KG1 (cell line): ENCODE measurements around the gene HDAC4.

Experiments used
- DNase-seq: peaks from one replicate; lab custom pipeline; 2025; lab: John Stamatoyannopoulos, UW

Gene HDAC4

DNA sequence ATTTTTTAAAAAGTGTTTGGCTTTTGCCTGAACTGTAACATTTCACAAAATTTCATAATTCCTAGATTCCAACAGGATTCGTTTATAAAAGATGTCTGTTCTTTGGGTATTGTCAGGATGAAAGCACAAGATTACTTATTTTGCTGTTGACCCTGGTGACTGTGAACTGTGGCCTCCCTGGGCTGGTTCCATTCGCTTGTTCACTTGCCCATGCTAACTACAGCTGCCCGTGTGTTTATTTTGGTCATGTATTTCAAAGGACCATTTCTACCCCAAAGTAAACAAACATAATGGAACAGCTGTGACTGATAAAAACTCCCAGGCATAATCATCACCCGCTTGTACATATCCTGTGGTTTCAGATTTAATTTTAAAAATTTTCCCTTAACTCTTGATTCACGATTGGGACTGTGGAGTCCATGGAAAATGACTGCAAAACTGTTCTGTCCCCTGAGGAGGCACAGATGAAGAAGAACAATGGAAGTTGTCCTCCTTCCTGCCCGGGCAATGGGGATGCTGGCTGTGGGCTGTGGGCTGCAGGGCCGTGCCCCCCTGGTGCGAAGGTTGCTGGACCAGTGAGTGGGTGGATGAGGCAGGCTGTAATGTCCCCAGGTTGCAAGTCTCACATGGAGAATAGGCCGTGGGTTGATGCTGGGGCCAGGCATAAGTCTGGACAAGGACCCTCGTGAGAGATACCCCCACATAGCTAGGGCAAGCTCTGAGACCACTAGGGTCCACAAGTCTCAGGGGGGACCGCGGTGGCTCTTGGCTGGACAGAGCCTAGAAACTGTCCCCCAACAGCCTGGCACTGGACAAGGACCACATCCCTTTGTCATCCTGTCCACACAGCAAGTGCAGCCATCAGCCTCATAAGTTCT, 28.9 kb upstream of the HDAC4 start:
- no peak for DNase-seq

DNA sequence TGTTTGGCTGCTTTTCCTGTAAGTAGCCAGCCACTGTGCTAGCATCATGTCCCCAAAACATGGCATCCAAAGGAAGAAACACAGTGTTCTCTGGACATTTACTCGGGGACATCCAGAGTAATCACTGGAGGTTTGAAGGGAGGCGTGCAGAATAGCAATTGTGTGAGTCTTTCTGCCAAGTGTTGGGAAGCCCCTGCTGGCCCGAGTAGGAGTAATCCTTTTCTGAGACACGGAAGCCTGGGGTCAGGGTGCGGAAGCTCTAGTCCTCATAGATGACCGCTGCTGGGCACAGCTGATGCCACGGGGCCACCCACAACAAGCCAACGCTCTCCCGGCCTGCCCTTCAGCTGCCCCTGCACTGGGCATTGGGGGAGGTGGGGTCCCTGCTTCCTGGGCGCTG, 24.8 kb upstream of the HDAC4 start:
- no peak for DNase-seq

DNA sequence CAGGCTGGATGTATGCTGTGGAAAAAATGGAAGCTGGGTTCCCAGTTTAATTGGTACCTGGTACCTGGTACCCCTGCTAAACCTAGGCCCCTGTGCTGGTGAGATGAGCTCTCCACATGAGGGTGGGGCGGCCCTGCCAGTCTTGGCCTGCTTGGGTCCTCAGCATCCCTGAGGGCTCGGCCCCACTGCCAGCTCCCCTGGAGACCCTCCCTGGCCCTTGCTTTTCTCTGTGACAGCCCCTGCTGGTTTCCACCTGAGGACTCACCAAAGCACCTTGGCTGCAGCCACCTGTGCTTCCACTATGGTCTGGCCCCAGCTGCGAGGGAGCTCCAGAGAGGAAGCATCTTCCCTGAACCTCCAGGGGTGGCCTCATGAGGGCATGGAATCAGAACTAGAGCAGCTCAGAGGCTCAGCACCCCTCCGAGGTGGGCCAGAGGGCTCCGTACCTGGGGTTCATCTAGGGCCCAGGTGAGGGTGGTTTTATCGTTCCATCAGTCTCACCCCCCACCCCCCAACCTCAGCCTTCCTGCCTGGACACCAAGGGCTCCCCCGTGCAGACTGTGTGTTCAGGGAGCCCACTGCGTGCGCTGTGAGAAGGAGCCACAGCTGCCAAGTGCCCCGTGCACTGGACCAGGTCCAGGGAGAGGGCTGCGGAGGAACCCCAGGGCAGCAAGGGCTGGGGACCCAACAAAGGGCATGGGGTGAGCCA, 23.7 kb upstream of the HDAC4 start:
- DNase-seq: no peak

DNA sequence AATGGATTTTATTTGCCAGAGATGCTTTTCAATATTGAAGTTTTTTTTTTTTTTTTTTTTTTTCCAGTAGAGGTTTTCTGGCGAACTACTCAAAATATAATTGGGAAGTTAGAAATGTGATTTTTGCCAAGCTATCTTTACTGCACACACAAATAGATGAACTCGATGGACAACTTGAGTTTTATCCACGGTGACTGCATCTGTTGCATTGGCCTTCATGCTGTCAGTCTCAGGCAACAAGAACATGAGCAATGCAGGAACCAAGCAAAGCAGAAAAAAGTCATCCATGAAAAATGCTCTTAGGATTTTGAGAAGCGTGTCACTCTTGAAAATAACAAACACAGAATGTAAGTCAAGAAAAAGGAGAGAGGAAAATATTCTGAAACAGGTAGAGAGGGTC, 22.7 kb upstream of the HDAC4 start:
- no peak for DNase-seq

DNA sequence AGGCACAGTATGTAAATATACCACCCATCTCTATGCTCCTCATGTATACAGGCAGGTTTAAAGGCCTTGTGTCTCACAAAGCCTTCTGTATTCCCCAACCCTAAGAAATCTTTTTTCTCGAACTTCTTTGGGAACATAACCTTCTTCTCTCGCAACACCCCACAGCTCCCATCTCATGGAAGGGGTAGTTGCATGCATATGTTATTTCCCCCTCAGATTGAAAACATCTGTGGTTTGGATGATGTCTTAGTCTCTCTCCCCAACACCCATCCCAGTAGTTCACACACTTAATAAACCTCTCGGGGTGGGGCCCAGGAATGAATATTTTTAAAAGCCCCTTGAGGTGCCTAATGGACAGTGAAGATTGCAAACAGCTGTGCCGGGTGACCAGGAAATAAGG, 21.0 kb upstream of the HDAC4 start:
- no peak for DNase-seq

DNA sequence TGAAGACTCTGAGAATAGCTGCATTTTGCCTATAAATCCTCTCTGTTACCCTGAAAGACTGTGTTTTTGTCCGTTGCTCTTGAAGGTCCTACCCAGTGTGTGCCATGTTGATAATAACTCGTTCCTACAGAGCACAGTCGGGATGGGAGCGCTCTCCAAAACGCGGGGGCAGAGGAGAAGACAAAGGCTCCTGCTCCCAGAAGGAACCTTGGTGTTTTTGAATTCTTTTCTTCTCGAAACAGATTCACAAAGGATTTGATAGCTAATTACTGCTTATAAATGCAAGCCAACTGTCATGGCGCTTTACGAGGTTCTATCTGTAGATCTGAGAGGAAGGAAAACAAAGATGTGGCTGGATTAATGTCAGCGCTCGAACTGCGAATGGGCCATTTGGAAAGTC, 19.3 kb upstream of the HDAC4 start:
- DNase-seq: no peak

DNA sequence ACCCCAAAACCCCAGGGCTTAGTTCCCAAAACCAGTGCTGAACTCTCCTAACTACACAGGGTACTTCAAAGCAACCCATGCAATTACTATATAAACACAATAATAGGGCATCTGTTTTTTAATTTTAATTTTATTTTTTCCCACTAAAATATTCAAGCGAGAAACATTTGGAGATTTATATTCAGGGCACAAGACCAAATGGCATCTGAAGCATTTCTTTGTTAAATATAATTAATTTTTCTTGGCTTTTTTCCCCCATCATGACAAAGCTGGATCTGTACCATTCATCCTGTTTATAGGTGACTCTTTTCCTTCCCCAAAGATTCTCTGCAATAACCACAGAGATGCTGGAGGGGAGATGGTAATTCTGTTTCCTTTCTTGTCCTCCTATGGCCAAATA, 18.1 kb upstream of the HDAC4 start:
- no peak for DNase-seq

DNA sequence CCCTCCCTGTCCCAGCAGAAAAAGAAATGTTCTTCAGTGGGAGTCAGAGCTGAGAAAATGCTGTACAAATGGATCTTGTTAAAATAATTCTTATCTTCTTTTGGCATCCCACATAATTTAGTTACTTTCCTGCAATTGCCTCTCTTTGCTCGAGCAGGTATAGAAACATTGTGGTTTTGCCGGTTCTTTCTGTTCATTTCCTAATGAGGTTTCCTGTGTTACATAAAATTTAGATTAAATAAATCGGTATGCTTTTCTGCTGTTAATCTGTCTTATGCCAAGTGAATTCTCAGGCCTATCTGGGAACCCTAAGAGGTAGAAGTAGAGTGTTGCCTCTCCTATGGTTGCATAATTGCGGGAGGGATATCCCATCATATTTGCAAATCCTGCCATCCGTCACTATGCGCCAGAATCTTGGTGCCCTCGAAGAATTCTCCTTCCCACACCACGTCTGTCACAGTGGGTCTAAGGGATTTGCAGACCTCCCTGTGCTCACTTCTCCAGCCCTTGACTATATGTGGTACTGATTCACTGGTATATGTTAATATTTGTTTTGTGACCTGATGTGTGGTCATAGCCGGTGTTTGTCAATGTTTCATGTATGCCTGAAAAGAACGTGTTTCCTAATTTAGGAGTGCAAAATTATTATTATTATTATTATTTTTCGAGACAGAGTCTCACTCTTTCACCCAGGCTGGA, 12.2 kb upstream of the HDAC4 start:
- no peak for DNase-seq

DNA sequence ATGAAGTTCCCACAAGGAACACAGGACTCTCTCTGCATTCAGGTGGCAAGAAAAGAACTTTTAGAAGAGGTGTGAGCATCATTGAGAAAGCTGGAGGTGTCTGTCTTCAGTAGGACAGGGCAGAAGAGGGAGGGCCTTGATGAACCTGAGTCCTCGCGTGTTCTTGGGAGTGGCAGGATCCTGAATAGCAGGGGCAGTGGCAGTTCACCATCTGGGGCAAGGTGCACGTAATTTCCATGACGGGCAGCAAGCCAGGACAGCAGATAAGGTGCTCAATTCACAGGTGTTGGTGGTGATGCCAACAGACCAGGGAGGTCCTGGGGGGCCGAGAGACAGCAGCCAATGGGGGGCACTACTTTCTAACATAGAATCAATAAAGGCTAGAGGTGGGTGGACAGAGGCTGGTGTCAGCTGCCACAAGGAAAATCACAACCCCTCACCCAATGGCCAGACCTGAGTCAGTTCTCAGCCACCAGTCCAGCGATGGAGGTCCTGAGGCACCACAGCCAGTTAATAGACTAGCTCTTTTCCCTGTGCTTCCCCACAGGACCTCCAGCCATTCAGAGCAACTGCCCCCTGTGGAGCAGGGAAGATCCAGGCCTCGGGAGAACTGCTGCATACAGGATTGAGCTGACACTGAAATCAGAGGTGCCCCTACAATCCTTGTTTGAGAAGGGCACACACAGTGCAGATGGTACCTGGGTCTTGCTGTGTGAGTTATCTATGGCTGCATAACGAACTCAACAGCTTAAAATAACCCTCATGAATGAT, 10.9 kb upstream of the HDAC4 start:
- DNase-seq: no peak

DNA sequence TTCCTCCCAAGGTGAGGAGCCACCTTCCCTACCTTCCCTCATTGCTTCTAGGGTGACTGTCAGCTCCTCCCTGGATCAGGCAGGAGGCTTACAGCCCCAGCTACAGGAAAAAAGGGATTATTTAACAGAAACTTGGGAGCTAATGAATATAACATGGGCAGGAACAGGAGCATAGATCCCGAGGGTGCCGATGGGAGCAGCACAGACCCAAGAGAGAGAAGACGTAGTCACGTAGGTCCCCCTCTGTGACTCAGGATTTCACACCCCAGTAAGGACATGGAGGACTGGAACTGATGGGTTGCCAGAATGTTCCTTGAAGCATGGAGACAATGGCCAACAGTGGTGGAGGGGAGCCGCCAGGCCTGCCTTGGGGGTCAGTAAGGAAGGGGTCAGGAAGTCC, 10.3 kb upstream of the HDAC4 start:
- DNase-seq: no peak

DNA sequence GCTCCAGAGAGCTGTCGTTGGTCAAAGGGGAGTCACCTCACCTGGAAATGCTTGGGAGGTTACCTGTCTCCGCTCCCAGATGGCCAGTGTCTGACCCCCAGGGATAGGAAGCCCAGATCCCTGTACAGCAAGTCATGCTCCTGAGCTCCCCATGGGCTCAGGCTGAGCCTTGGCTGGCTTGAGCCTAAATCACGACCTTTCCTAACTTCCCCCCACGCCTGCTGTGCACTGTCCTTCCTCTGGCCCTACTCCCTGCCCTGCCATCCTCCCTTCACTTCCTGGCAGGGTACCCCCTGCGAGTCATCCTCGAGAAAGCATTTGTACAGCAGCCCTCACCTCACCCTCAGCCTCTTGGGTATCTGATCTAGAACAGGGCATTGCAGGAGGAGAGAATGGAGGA, 9.2 kb upstream of the HDAC4 start:
- DNase-seq: no peak

DNA sequence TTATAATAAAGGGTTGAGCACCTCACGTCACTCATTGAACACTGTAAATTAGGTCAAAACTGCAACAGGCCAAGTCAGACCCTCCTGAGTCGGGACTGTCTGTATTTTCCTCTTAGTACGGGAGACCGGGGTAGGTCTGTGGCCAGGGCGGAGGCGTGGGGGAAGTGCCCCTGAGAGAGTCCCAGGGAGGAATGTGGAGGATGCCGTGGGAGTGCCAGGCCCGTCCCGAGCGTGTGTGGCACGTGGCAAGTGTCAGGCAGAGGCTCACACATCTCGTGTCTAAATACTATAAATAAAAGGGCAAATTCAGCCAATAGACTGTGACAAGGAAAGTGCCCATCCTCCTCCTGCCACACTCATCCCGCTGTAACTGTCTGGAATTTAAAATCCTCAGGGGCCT, 6.3 kb upstream of the HDAC4 start:
- DNase-seq: no peak

DNA sequence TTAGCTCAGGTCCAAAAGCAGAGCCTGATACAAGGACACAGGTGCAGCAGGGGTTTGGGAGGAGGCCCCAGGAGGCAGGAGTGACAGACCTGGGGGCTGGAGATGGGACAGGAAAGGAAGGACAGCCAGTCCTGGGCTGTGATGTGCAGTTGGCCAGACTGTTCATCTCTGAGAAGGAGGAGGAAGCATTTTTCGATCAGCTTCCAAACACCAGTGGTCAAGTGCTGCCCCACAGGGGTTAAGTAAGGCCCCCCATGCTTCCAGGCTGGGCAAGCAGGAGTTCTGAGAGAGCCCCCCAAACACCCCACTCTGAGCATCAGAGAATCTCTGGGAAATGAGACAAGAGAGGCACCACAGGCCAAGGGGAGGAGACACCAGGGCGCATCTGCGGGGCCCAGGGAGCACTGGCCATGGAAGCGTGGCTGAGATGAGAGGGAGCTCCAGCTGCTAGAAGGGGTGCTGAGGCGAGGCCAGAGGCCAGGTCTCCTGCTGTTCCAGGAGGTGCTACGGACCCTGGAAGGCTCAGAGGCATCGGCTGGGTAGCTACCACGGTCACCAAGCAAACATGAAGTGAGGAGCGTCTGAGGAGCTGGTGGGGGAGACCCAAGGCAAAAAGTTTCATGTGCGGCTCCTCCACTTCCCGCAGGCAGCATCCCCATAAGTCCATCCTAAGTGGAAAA, 5.6 kb upstream of the HDAC4 start:
- no peak for DNase-seq

DNA sequence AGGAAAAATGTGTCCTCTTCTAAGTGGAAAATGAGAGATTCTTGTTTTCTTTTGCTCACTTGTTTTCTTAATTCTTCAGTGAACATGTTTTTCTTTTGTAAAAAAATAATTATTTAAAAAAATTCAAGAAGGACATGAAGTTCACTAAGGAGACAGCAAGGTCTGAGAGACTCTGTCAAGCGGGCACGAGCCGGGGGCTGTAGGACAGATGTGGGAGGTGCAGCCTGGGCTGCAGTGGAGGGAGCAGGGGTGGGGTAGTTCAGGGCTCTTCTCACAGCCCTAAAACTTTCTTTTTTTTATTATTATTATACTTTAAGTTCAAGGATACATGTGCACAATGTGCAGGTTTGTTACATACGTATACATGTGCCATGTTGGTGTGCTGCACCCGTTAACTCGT, 4.3 kb upstream of the HDAC4 start:
- no peak for DNase-seq

DNA sequence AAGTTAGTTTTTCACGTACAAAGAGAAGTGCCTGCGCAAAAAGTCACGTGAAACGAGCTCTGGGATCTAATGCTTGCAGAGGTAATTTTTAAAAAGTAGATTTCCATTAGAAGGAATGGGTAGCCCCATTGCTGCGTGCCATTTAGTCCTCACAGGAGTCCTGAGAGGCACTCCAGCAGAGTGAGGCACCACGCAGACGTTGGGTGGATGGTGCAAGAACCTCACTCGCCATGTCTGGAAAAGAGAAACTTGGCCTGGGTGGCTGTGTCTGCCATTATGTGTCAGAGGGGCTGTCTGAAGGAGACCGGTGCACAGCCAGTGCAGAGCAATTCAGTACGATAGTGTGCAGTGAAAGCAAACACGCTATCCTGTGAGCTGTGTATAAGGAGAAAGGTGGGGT, 1.8 kb upstream of the HDAC4 start:
- no peak for DNase-seq

DNA sequence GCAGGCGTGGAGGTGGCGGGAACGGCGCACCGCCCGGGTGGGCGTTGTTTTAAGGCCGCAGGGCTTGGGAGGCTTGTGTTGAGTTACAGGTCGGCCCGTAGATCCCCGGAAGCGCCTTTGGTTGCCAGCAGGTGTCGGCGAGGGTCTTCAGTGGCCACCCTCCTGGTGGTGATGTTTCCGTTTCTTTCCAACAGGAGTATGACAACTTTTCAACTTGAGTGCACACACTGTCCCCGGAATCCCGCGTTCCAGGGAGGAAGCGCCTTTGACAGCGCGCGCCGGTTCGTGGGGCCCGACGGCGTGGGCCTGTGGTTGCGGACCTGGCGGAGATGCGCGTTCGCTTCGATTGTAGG, 1.0 kb upstream of the HDAC4 start:
- peak; percentile 77 for DNase-seq

DNA sequence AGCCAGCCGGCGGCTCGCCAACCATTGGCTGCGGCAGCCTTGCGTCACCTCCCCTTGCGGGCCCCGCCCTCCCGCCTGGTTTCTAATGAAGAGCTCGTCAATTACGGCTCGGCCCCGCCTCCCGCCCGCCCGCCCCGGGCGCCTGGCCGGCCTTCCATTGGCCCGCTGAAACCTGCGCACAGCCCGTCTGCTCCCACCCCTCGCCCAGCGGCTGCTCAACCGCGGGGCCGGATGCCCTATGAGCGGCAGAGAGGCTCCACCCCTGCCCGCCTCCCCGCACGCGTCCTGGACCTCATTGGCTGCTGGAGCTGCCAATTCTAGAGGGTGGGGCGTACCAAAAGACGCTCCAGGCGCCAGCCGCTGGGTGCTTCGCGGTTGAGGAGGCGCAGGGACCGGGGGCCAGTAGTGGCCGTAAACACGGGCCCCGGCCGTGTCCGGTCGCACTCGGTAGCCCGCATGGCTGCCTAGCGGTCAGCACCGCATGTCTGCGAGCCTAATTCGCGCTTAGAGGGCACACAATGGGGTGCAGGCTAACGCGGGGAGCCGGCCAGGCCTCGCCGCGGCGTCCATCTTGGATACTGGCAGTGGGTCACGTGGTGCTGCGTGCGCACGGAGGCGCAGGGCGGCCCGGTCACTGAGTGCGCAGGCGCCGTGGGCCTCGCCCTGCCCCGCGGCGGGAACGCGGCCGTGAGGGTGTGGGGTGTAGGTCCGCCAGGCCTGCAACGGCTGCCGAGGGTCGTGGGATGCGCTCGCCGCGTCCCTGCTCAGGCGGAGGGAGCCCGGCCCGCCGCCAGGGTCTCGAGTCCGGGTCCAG, 454 bp upstream of the HDAC4 start:
- peak; percentile 99 for DNase-seq

DNA sequence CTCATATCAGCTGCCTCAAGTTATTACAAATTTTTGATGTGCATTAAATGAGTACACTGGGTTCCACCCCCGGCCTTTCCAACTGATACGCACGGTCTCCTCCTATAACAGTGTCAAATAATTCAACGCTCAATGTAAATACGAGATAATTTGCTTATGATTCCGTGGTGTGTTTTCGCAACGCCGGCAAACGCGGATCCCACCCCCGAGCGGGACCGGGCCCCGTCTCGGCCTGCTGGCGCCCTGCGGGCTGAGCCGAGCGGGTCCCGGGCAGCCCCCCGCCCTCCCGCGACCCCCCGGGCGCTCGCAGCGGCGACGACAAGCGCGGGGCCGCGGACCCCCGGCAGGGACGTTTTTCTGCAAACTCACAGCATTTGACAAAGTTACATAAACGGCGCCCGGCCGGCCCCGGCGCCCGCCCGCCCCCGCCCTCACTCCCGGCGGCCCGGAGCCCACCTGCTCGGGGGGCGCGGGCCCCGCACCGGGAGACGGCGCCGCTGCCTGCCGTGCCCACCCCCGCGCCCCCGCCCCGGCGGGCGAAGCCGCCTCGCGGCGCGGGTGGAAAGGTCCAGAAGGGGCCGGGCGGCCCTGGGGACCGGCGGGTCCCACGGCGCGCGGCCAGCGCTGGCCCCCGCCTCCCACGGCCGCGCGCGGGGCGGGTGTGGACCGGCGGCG, 762 bp downstream of the HDAC4 start:
- DNase-seq: no peak

DNA sequence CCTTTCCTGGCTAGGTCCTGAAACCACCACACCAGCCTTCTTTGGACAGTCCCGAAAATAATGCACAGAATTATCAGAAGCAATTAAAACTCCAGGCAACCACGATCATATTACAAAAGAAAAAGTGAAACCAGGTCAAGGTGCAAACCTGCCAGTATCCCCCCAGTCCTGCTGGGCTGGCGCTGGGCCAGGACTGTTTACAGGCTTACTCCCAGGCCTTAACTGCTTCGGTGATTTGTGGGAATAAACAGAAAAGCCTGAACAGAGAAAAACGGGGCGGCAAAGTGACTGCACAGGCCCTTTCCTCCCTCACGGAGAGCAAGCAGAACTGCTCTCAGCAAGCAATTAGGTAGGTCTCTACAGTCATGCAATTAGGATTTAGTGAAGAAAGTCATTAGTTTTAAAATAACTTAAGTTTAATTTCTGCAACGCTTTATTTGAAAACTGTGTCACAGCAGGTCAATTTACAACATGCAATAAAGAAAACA, 1.3 kb downstream of the HDAC4 start:
- DNase-seq: peak; percentile 12

DNA sequence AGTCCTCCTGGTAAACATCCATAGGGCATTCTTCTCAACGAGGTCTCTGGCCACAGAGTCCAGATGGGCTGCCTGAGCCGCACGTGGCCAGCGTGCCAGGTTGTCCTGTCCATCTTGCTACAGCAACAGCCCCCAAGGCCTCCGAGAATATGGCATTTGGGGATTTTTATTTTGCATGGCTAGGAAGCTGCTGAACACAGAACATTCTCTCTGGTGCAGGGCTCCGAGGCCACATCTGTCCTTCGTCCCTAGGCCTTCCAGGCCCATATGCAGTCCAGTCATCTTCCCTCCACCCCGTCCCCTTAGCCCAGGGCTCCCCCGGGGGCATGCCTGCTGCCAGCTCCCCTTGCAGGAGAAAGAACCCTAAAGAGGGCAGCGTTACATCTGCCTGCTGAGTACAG, 2.3 kb downstream of the HDAC4 start:
- no peak for DNase-seq
